GM19043 (cell line): ENCODE data around the gene C11orf98.
A peak's percentile ranks its signal among the peaks of the same experiment; 100 is the strongest.
"Not testable (repeated sequence)": the region's sequence is repeated elsewhere in the genome, so short reads cannot be mapped to it uniquely, and the experiment has no call there.

Experiments
- ATAC-seq: cut with Tn5 transposase; IDR thresholded peaks from one replicate; pipeline ENCODE4 v1.9.1; 2021; ENCODE audit warnings: low read depth; ENCODE audit not compliant: unreplicated experiment

C11orf98 gene

GRCh38 chr11:62654297-62654696 is 10.7 kb downstream of the C11orf98 start:
- ATAC-seq = no peak

GRCh38 chr11:62652161-62653006 is 12.6 kb downstream of the C11orf98 start:
- ATAC-seq = peak; percentile 15

GRCh38 chr11:62650283-62650682 is 14.7 kb downstream of the C11orf98 start:
- not testable (repeated sequence) for ATAC-seq

- no peak for ATAC-seq
These were observed 15.5 kb downstream of the C11orf98 start for GRCh38 chr11:62649486-62649885.

GRCh38 chr11:62648967-62649364 is 16.0 kb downstream of the C11orf98 start:
- no peak for ATAC-seq

GRCh38 chr11:62648185-62648966 is 16.6 kb downstream of the C11orf98 start:
- ATAC-seq = no peak

GRCh38 chr11:62647609-62648005 is 17.4 kb downstream of the C11orf98 start:
- no peak for ATAC-seq

- ATAC-seq = no peak
These were observed 18.0 kb downstream of the C11orf98 start for GRCh38 chr11:62646825-62647608.

GRCh38 chr11:62645946-62646824 is 18.8 kb downstream of the C11orf98 start, which contains the start of gene GANAB:
Gene GANAB, minus strand, starts transcription at chr11:62646613. Its CDS starts 14 bp downstream, at chr11:62646599.
- ATAC-seq = peak; percentile 96

GRCh38 chr11:62645671-62645945 is 19.4 kb downstream of the C11orf98 start:
- ATAC-seq = no peak

GRCh38 chr11:62644220-62644619 is 20.8 kb downstream of the C11orf98 start:
- no peak for ATAC-seq

GRCh38 chr11:62632492-62632891 is 32.5 kb downstream of the C11orf98 start:
- ATAC-seq = no peak

GRCh38 chr11:62627713-62628112 is 37.3 kb downstream of the C11orf98 start:
- no peak for ATAC-seq

- no peak for ATAC-seq
These were observed 42.4 kb downstream of the C11orf98 start for GRCh38 chr11:62622476-62623089.

- ATAC-seq = peak; percentile 95
These were observed 43.2 kb downstream of the C11orf98 start, which contains the start of gene B3GAT3 for GRCh38 chr11:62621567-62622470. Gene B3GAT3, minus strand, starts transcription at chr11:62621986. Its CDS starts 39 bp downstream, at chr11:62621947.

GRCh38 chr11:62621027-62621566 is 43.9 kb downstream of the C11orf98 start:
- ATAC-seq = no peak

- ATAC-seq = not testable (repeated sequence)
These were observed 48.1 kb downstream of the C11orf98 start for GRCh38 chr11:62616957-62617356.

GRCh38 chr11:62615521-62615920 is 49.5 kb downstream of the C11orf98 start:
- no peak for ATAC-seq
